Skeletal muscle satellite cell (primary cell): ENCODE results near the gene GABRB1.

Experiments
- H3K27me3 ChIP-seq: 2 replicates; pipeline ENCODE4 v1.7.0; 2013; ENCODE audit warnings: low read length; ENCODE audit not compliant: control insufficient read depth, insufficient read depth
- H3K36me3 ChIP-seq: 2 replicates; pipeline ENCODE4 v1.7.0; 2013; ENCODE audit warnings: mild to moderate bottlenecking, control low read depth, low read length; ENCODE audit not compliant: insufficient read depth
- H3K4me1 ChIP-seq: 2 replicates; pipeline ENCODE4 v1.7.0; 2013; ENCODE audit warnings: low read length; ENCODE audit not compliant: control insufficient read depth, insufficient read depth
- H3K4me2 ChIP-seq: 2 replicates; pipeline ENCODE4 v1.7.0; 2013; ENCODE audit warnings: mild to moderate bottlenecking, low read length
- H3K4me3 ChIP-seq: 2 replicates; pipeline ENCODE4 v1.7.0; 2013; ENCODE audit warnings: low read length
- H3K9ac ChIP-seq: 2 replicates; pipeline ENCODE4 v1.7.0; 2013; ENCODE audit warnings: mild to moderate bottlenecking, low read depth, low read length, moderate library complexity
- H3K9me3 ChIP-seq: replicated peaks from 2 replicates; pipeline ENCODE4 v1.7.0; 2013; ENCODE audit warnings: mild to moderate bottlenecking, control low read depth, low read length

The GABRB1 gene

GRCh38 chr4:47075919-47076318 lies 44.6 kb downstream of the GABRB1 start:
- no peak overlapping the region for H3K9ac ChIP-seq
- peaks cover 51% of the 10 kb centered on the region for H3K4me1 ChIP-seq
- no peak overlapping the region for H3K4me2 ChIP-seq
- H3K36me3 ChIP-seq: no peaks in the 10 kb centered on the region
- no peaks in the 10 kb centered on the region for H3K27me3 ChIP-seq
- no peak overlapping the region for H3K4me3 ChIP-seq
- H3K9me3 ChIP-seq: no peaks in the 10 kb centered on the region

GRCh38 chr4:47084111-47084510 lies 52.7 kb downstream of the GABRB1 start:
- no peaks in the 10 kb centered on the region for H3K36me3 ChIP-seq
- no peak overlapping the region for H3K4me3 ChIP-seq
- no peak overlapping the region for H3K4me2 ChIP-seq
- no peaks in the 10 kb centered on the region for H3K4me1 ChIP-seq
- no peak overlapping the region for H3K9ac ChIP-seq
- peaks cover 3% of the 10 kb centered on the region for H3K27me3 ChIP-seq
- no peaks in the 10 kb centered on the region for H3K9me3 ChIP-seq

GRCh38 chr4:47084795-47085194 lies 53.4 kb downstream of the GABRB1 start:
- Histone ChIP-seq H3K4me1 (no peaks in the 10 kb centered on the region), H3K4me2 (no peak overlapping the region), H3K36me3 (no peaks in the 10 kb centered on the region), H3K9me3 (no peaks in the 10 kb centered on the region), H3K27me3 (peaks cover 3% of the 10 kb centered on the region), H3K4me3 (no peak overlapping the region), H3K9ac (no peak overlapping the region)

- Histone ChIP-seq H3K9me3 (no peaks in the 10 kb centered on the region), H3K36me3 (no peaks in the 10 kb centered on the region), H3K27me3 (peaks cover 3% of the 10 kb centered on the region), H3K4me3 (no peak overlapping the region), H3K4me1 (no peaks in the 10 kb centered on the region), H3K9ac (no peak overlapping the region), H3K4me2 (no peak overlapping the region)
Measured at GRCh38 chr4:47088298-47088697, 56.9 kb downstream of the GABRB1 start.

GRCh38 chr4:47095884-47096283 lies 64.5 kb downstream of the GABRB1 start:
- no peak overlapping the region for H3K9ac ChIP-seq
- H3K27me3 ChIP-seq: peaks cover 12% of the 10 kb centered on the region
- no peaks in the 10 kb centered on the region for H3K36me3 ChIP-seq
- no peak overlapping the region for H3K4me2 ChIP-seq
- H3K4me1 ChIP-seq: no peaks in the 10 kb centered on the region
- no peaks in the 10 kb centered on the region for H3K9me3 ChIP-seq
- H3K4me3 ChIP-seq: no peak overlapping the region

GRCh38 chr4:47101453-47101852 lies 70.1 kb downstream of the GABRB1 start:
- Histone ChIP-seq H3K4me3 (no peak overlapping the region), H3K9ac (no peak overlapping the region), H3K4me2 (no peak overlapping the region), H3K27me3 (peaks cover 32% of the 10 kb centered on the region), H3K36me3 (no peaks in the 10 kb centered on the region), H3K4me1 (no peaks in the 10 kb centered on the region), H3K9me3 (no peaks in the 10 kb centered on the region)

- H3K9ac ChIP-seq: no peak overlapping the region
- no peaks in the 10 kb centered on the region for H3K9me3 ChIP-seq
- H3K4me1 ChIP-seq: no peaks in the 10 kb centered on the region
- no peak overlapping the region for H3K4me2 ChIP-seq
- no peak overlapping the region for H3K4me3 ChIP-seq
- no peaks in the 10 kb centered on the region for H3K36me3 ChIP-seq
- peaks cover 38% of the 10 kb centered on the region for H3K27me3 ChIP-seq
Measured at GRCh38 chr4:47104986-47105385, 73.6 kb downstream of the GABRB1 start.

GRCh38 chr4:47106561-47106960 lies 75.2 kb downstream of the GABRB1 start:
- Histone ChIP-seq H3K36me3 (no peaks in the 10 kb centered on the region), H3K4me3 (no peak overlapping the region), H3K4me2 (no peak overlapping the region), H3K9me3 (no peaks in the 10 kb centered on the region), H3K4me1 (no peaks in the 10 kb centered on the region), H3K27me3 (peaks cover 34% of the 10 kb centered on the region), H3K9ac (no peak overlapping the region)

GRCh38 chr4:47109379-47109778 lies 78.0 kb downstream of the GABRB1 start:
- no peak overlapping the region for H3K4me2 ChIP-seq
- H3K9me3 ChIP-seq: no peaks in the 10 kb centered on the region
- H3K27me3 ChIP-seq: peaks cover 31% of the 10 kb centered on the region
- no peak overlapping the region for H3K9ac ChIP-seq
- no peaks in the 10 kb centered on the region for H3K4me1 ChIP-seq
- no peaks in the 10 kb centered on the region for H3K36me3 ChIP-seq
- H3K4me3 ChIP-seq: no peak overlapping the region

GRCh38 chr4:47110546-47111132 lies 79.3 kb downstream of the GABRB1 start:
- H3K36me3 ChIP-seq: no peaks in the 10 kb centered on the region
- H3K4me1 ChIP-seq: no peaks in the 10 kb centered on the region
- H3K9me3 ChIP-seq: no peaks in the 10 kb centered on the region
- no peak overlapping the region for H3K4me3 ChIP-seq
- no peak overlapping the region for H3K9ac ChIP-seq
- H3K4me2 ChIP-seq: no peak overlapping the region
- peaks cover 30% of the 10 kb centered on the region for H3K27me3 ChIP-seq

GRCh38 chr4:47118192-47118929 lies 87.0 kb downstream of the GABRB1 start:
- Histone ChIP-seq H3K4me1 (no peaks in the 10 kb centered on the region), H3K9ac (no peak overlapping the region), H3K36me3 (no peaks in the 10 kb centered on the region), H3K27me3 (peaks cover 25% of the 10 kb centered on the region), H3K9me3 (no peaks in the 10 kb centered on the region), H3K4me2 (no peak overlapping the region), H3K4me3 (no peak overlapping the region)

GRCh38 chr4:47120783-47121182 lies 89.4 kb downstream of the GABRB1 start:
- Histone ChIP-seq H3K4me1 (no peaks in the 10 kb centered on the region), H3K36me3 (no peaks in the 10 kb centered on the region), H3K9ac (no peak overlapping the region), H3K9me3 (no peaks in the 10 kb centered on the region), H3K4me2 (no peak overlapping the region), H3K27me3 (peaks cover 10% of the 10 kb centered on the region), H3K4me3 (no peak overlapping the region)
